ENCODE results near the gene MARCHF3. TPM values are rescaled to one million over a fixed set of nuclear protein-coding genes. Genes with fewer than 3 reads are reported as not detected.

Gene MARCHF3
- total and polyA plus RNA-seq, 12 donors, result 4.8 to 76.2 (median 45.9) TPM

DNA sequence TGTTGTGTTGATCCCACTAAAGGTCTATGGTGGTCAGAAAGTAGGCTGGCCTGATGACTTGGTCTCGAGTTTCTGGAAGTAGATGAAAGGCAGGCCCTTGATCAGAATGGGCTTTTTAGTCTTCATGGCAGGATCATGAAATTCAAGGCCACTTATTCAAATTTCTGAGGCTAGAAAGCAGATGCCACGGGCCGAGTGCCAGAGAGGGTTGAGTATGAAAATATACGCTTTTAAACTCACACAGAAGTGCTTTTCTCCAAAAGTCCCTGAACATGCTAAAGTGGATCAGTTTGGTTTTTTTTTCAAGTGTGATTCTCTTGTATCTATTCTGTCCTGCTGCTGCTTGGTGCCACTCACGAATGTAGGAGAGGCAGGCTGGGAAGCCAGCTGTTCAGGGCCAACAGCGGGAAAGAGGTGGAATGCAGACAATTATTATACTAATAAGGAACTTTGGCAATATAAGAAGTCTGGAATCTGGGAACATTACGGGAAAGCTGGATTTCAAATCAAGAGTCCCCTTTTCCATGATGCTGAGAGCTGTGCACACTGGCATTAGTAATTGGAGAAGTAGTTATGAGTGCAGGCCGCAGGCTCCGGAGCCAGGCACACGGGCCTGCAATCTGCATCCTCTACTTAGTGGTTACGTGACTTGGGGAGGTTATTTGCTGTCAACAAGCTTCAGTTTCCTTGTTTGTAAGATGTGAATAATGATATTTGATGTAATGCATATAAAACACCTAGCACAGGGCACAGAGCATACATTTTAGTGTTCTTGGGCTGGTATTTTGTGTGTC lies 157.6 kb downstream of the MARCHF3 start:
- ATAC-seq (no peak), DNase-seq (no peak)
- no peaks in the 10 kb centered on the region for H3K9me3 ChIP-seq
- H3K27me3 ChIP-seq, result no peaks in the 10 kb centered on the region
- H3K4me3 ChIP-seq, result no peak overlapping the region
- H3K36me3 ChIP-seq, result peaks cover 0 to 33% (median 0%) of the 10 kb centered on the region in 9 donors
- intact Hi-C loops (cut with DNase I), result no loop called here
- peak overlapping the region in 2 of 10 donors; percentile 3 to 8 for H3K27ac ChIP-seq
- 81 to 87% methylated on average over 11 of the region's 11 CpGs for WGBS, 2 donors
- TF ChIP-seq CTCF (IDR thresholded peaks at IDR 0.05), result no peak
- peaks cover 0 to 23% (median 5%) of the 10 kb centered on the region in 9 donors for H3K4me1 ChIP-seq

DNA sequence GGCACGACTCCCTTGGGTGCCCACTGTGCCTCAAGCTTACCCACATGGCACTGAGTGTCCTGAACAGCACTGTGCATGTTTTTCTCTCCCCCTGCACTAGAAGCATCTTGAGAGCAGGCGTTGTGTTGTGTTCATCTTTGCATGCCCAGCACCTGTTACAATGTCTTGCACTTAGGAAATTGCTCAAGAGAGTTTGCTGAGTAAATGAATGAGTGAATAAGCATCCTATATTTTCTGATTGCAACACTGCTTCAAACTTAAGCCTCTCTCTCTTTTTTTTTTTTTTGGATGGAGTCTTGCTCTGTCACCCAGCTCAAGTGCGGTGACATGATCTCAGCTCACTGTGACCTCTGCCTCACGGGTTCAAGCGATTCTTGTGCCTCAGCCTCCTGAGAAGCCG lies 158.9 kb downstream of the MARCHF3 start:
- no peaks in the 10 kb centered on the region for H3K27me3 ChIP-seq

GRCh38 chr5:126869005-126869451 lies 161.3 kb downstream of the MARCHF3 start:
- Histone ChIP-seq H3K4me1 (peaks cover 0 to 27% (median 5%) of the 10 kb centered on the region in 9 donors), H3K4me3 (peak overlapping the region in 6 of 10 donors; percentile 10 to 34 (median 24)), H3K9me3 (no peaks in the 10 kb centered on the region), H3K27ac (no peak overlapping the region), H3K36me3 (peaks cover 0 to 22% (median 0%) of the 10 kb centered on the region in 9 donors), H3K27me3 (no peaks in the 10 kb centered on the region)
- 31 to 44% methylated on average over 22 of the region's 22 CpGs for WGBS, 2 donors
- ATAC-seq, result peak in 7 of 8 donors; percentile 59 to 82 (median 73)
- no peak for TF ChIP-seq CTCF (IDR thresholded peaks at IDR 0.05)
- intact Hi-C loops (cut with DNase I), result no loop called here
- peak in 1 of 2 donors; percentile 46 for DNase-seq

More for the DNA sequence above, 158.9 kb downstream of the MARCHF3 start:
- intact Hi-C loops (cut with DNase I), result no loop called here
- no peak overlapping the region for H3K4me3 ChIP-seq
- WGBS, 2 donors, result 97% methylated on average over 6 of the region's 6 CpGs
- H3K27ac ChIP-seq, result no peak overlapping the region
- TF ChIP-seq CTCF (IDR thresholded peaks at IDR 0.05), result no peak
- no peak for ATAC-seq
- no peak for DNase-seq
- peaks cover 0 to 27% (median 5%) of the 10 kb centered on the region in 9 donors for H3K4me1 ChIP-seq
- H3K36me3 ChIP-seq, result peaks cover 0 to 22% (median 0%) of the 10 kb centered on the region in 9 donors
- no peaks in the 10 kb centered on the region for H3K9me3 ChIP-seq

DNA sequence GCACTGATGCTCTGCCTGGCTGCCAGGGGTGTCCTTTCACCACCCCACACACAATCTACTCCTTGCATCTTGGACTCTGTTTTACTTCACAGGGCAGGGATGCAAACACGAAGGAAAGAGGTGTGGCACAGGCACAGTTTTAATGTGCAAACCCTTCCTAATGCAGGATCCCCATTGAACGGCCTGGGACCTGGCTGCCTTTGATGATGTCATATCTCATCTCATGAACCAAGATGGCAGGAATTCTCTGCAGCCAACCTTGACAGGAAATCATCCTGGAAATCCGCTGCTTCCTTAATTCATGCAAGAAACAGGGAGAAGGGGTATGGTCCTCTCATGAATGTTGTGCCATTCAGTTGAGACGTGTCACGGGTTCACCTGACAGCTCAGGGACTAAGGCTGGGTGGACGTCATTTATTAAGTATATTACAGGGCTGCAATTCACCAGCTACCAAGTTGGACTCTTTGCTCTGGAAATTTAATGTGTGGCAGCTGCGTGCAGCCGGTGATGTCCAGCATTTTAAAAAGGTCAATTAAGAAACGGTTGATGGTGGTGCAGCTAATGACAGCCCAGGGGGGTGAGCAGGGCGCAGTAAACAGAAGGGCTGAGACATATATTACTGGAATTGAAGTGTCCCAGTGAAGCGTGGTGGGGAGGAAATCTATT lies 161.9 kb downstream of the MARCHF3 start:
- TF ChIP-seq CTCF (IDR thresholded peaks at IDR 0.05), result no peak
- DNase-seq, result no peak
- intact Hi-C loops (cut with DNase I), result no loop called here
- peak in 1 of 8 donors; percentile 39 for ATAC-seq
- Histone ChIP-seq H3K27ac (no peak overlapping the region), H3K36me3 (peaks cover 0 to 19% (median 0%) of the 10 kb centered on the region in 9 donors), H3K9me3 (no peaks in the 10 kb centered on the region), H3K27me3 (no peaks in the 10 kb centered on the region), H3K4me1 (peaks cover 0 to 27% (median 5%) of the 10 kb centered on the region in 9 donors), H3K4me3 (peak overlapping the region in 3 of 10 donors; percentile 19 to 34 (median 28))
- WGBS, 2 donors, result 70 to 74% methylated on average over 11 of the region's 11 CpGs
